ENCODE results near the gene NSD2. TPM values are rescaled to one million over a fixed set of nuclear protein-coding genes. Genes with fewer than 3 reads are reported as not detected.

Gene NSD2
- total RNA-seq, 1 donor from 2014 or later = 85.6 TPM

GRCh38 chr4:1856943-1857699, 14.1 kb upstream of the NSD2 start:
- no peak for DNase-seq (ENCODE audit: low read depth)
- no peak for TF ChIP-seq CTCF (conservative IDR thresholded peaks at IDR 0.05; ENCODE audit: low read depth, low read length)
- H3K4me3 ChIP-seq (ENCODE audit: low read depth, low read length) = peak overlapping the region; percentile 92

GRCh38 chr4:1857931-1858330, 13.3 kb upstream of the NSD2 start:
- DNase-seq (ENCODE audit: low read depth) = no peak
- H3K4me3 ChIP-seq (ENCODE audit: low read depth, low read length) = no peak overlapping the region
- no peak for TF ChIP-seq CTCF (conservative IDR thresholded peaks at IDR 0.05; ENCODE audit: low read depth, low read length)

GRCh38 chr4:1859389-1859753, 11.8 kb upstream of the NSD2 start:
- no peak for TF ChIP-seq CTCF (conservative IDR thresholded peaks at IDR 0.05; ENCODE audit: low read depth, low read length)
- DNase-seq (ENCODE audit: low read depth) = no peak
- H3K4me3 ChIP-seq (ENCODE audit: low read depth, low read length) = no peak overlapping the region

- no peak overlapping the region for H3K4me3 ChIP-seq (ENCODE audit: low read depth, low read length)
- no peak for DNase-seq (ENCODE audit: low read depth)
- TF ChIP-seq CTCF (conservative IDR thresholded peaks at IDR 0.05; ENCODE audit: low read depth, low read length) = no peak
Observed at GRCh38 chr4:1862055-1862911, 8.9 kb upstream of the NSD2 start.

- H3K4me3 ChIP-seq (ENCODE audit: low read depth, low read length) = no peak overlapping the region
- TF ChIP-seq CTCF (conservative IDR thresholded peaks at IDR 0.05; ENCODE audit: low read depth, low read length) = no peak
- DNase-seq (ENCODE audit: low read depth) = no peak
Observed at GRCh38 chr4:1862961-1863296, 8.3 kb upstream of the NSD2 start.

- TF ChIP-seq CTCF (conservative IDR thresholded peaks at IDR 0.05; ENCODE audit: low read depth, low read length) = no peak
- no peak overlapping the region for H3K4me3 ChIP-seq (ENCODE audit: low read depth, low read length)
- DNase-seq (ENCODE audit: low read depth) = no peak
Observed at GRCh38 chr4:1863297-1864033, 7.7 kb upstream of the NSD2 start.

Data from epithelial cell of proximal tubule (primary cell).